Measurements from ENCODE around the gene TGFB2. TPM values are rescaled to one million over a fixed set of nuclear protein-coding genes. Genes with fewer than 3 reads are reported as not detected.

Gene TGFB2
- total RNA-seq, 1 experiment from 2014 or later: not detected

DNA sequence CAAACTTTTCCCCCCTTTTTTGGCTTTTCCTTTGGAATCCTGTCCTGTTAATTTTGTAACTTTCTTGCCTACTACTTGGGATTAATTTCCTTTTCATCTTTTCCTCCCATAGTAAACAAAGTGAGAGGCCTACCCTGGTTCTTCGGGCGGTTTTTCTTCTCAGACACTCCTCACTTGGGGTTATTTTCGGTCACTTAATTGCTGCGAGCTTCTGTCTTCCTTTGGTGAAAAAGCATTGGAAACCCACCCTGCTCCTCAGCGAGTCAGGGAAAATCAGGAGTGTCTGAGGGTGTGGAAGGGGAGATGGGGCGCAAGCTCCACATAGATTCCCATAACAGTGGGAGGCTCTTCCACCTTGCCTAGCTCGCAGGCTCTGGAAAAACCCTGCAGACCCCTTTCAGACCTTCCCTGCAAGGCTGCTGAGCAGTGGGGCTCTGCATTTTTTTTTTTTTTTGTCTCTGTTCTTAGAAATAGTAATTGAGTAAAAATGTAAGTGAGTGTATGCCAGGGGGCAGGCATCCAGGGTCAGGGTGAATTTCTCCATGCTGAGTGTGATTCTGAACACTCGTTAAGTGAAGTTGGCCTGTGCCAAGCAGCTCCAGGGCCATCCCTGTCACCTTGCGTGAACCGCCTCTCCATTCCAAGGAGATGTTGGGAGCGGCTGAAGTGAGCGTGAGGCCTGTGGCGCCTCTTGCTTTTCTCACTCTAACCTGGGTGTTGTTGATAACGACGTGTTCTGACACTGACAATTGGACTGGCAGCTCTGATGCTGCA is 20.3 kb downstream of the TGFB2 start:
- Mint-ChIP-seq H3K4me3 (no peak overlapping the region), H3K27me3 (ENCODE audit: low read depth) (no peaks in the 10 kb centered on the region), H3K4me1 (peaks cover 8% of the 10 kb centered on the region in 2 experiments), H3K36me3 (ENCODE audit: insufficient read depth in 1 of 3, low read depth in 3 of 3) (no peaks in the 10 kb centered on the region), H3K27ac (peak overlapping the region in 2 of 3 experiments; percentile 44 to 73; a peak in 2 of 7 replicates), H3K9me3 (no peaks in the 10 kb centered on the region)
- H3K14ac ChIP-seq (ENCODE audit: insufficient read depth, low read length): no peak overlapping the region
- no peak overlapping the region for H4K8ac ChIP-seq (replicated peaks; ENCODE audit: insufficient read length, low read depth, low read length)
- H3K4me2 ChIP-seq (ENCODE audit: insufficient read depth, insufficient read length, low read length): no peak overlapping the region
- DNase-seq: no peak
- H3K56ac ChIP-seq (ENCODE audit: insufficient read length, low read depth, low read length): no peak overlapping the region
- H3K79me2 ChIP-seq (ENCODE audit: insufficient read depth, low read length): no peaks in the 10 kb centered on the region
- no peak overlapping the region for H3K23ac ChIP-seq (ENCODE audit: insufficient read length, low read depth, low read length)
- no peak overlapping the region for H3K27ac ChIP-seq (ENCODE audit: insufficient read length, low read depth, low read length)
- no peaks in the 10 kb centered on the region for H3K9me3 ChIP-seq (ENCODE audit: control insufficient read depth, low read depth, low read length)
- TF ChIP-seq, protein P1, sequence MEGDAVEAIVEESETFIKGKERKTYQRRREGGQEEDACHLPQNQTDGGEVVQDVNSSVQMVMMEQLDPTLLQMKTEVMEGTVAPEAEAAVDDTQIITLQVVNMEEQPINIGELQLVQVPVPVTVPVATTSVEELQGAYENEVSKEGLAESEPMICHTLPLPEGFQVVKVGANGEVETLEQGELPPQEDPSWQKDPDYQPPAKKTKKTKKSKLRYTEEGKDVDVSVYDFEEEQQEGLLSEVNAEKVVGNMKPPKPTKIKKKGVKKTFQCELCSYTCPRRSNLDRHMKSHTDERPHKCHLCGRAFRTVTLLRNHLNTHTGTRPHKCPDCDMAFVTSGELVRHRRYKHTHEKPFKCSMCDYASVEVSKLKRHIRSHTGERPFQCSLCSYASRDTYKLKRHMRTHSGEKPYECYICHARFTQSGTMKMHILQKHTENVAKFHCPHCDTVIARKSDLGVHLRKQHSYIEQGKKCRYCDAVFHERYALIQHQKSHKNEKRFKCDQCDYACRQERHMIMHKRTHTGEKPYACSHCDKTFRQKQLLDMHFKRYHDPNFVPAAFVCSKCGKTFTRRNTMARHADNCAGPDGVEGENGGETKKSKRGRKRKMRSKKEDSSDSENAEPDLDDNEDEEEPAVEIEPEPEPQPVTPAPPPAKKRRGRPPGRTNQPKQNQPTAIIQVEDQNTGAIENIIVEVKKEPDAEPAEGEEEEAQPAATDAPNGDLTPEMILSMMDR (conservative IDR thresholded peaks at IDR 0.05): no peak
- no peaks in the 10 kb centered on the region for H3K4me1 ChIP-seq (ENCODE audit: insufficient read depth, low read length)
- no peak overlapping the region for H3K9ac ChIP-seq (ENCODE audit: extremely low read depth, insufficient read length, low read length)
- H4K20me1 ChIP-seq (ENCODE audit: control insufficient read depth, insufficient read depth, insufficient read length): no peaks in the 10 kb centered on the region
- no peak overlapping the region for H2AFZ ChIP-seq (ENCODE audit: low read length)
- H3K79me1 ChIP-seq (ENCODE audit: insufficient read depth, low read depth, low read length, poor library complexity, severe bottlenecking): no peaks in the 10 kb centered on the region
- no peak overlapping the region for H2BK20ac ChIP-seq (ENCODE audit: low read depth, low read length, poor library complexity, severe bottlenecking)
- no peaks in the 10 kb centered on the region for H3K27me3 ChIP-seq (ENCODE audit: insufficient read depth, low read length)
- no peak overlapping the region for H3K18ac ChIP-seq (ENCODE audit: insufficient read length, low read depth, low read length)
- H4K5ac ChIP-seq (ENCODE audit: insufficient read length, low read depth, low read length): no peak overlapping the region
- H3K23me2 ChIP-seq (ENCODE audit: insufficient read length, low read depth, low read length, poor library complexity, severe bottlenecking): no peaks in the 10 kb centered on the region
- H3K4ac ChIP-seq (ENCODE audit: low read depth, low read length): no peak overlapping the region
- no peak overlapping the region for H2BK12ac ChIP-seq (ENCODE audit: insufficient read length, low read depth, low read length)
- H2BK120ac ChIP-seq (ENCODE audit: low read depth, low read length, poor library complexity, severe bottlenecking): no peak overlapping the region
- H2AK5ac ChIP-seq (ENCODE audit: insufficient read length, low read length): no peak overlapping the region
- no peak overlapping the region for H2BK15ac ChIP-seq (ENCODE audit: low read depth, low read length)
- WGBS (ENCODE audit: extremely low coverage, insufficient read length, low lambda C conversion rate): no CpG with 5 or more reads among the region's 15 CpGs
- no peak overlapping the region for H4K91ac ChIP-seq (ENCODE audit: insufficient read length, low read depth, low read length)
- no peak overlapping the region for H2BK5ac ChIP-seq (ENCODE audit: insufficient read length, low read length)
- no peak overlapping the region for H3T11ph ChIP-seq (ENCODE audit: low read length)
